ENCODE measurements around the gene CIAO3.
A peak's percentile ranks its signal among the peaks of the same experiment; 100 is the strongest.

CIAO3 gene

GRCh38 chr16:706189-707061, 34.4 kb downstream of the CIAO3 start (continued):
- TF ChIP-seq KLF1 (tag by site-specific recombination; IDR thresholded peaks at IDR 0.05) = peak; percentile 36; the same call in 1 of the 2 replicates
- peak; percentile 89 for TF ChIP-seq PATZ1 (tag by site-specific recombination; IDR thresholded peaks at IDR 0.05)
- peak; percentile 90 for TF ChIP-seq ZIC2 (tag by site-specific recombination; IDR thresholded peaks at IDR 0.05)
- TF ChIP-seq ZNF704 (tag by site-specific recombination; IDR thresholded peaks at IDR 0.05) = no peak
- peak; percentile 12; the same call in 1 of the 2 replicates for TF ChIP-seq ZNF10 (tag by site-specific recombination; IDR thresholded peaks at IDR 0.05)
- TF ChIP-seq MZF1 (tag by site-specific recombination; IDR thresholded peaks at IDR 0.05; ENCODE audit: borderline replicate concordance) = no peak
- peak; percentile 84 for TF ChIP-seq ZNF335 (tag by site-specific recombination; conservative IDR thresholded peaks at IDR 0.05)
- TF ChIP-seq KLF17 (tag by site-specific recombination; IDR thresholded peaks at IDR 0.05) = 0 out of 2 replicates have a peak, but pooled peaks have one; percentile 26
- TF ChIP-seq ZFP69B (tag by site-specific recombination; IDR thresholded peaks at IDR 0.05) = no peak

GRCh38 chr16:705431-706188, 35.2 kb downstream of the CIAO3 start, which contains the start of gene FBXL16:
FBXL16 (minus strand) TSS chr16:705801; CDS start chr16:697405, 8,396 bp downstream.
- Histone ChIP-seq H3K4me1 (ENCODE audit: control insufficient read depth, insufficient read depth, low read length) (peaks cover 5% of the 10 kb centered on the region), H3K4me3 (ENCODE audit: low read depth, low read length) (peak within 1 kb of the TSS; percentile 25), H3K27ac (ENCODE audit: extremely low read depth, low read depth, low read length) (peak within 1 kb of the TSS; percentile 37; the same call in 1 of the 2 replicates), H3K36me3 (ENCODE audit: control insufficient read depth in 2 of 2, insufficient read depth in 1 of 2, low read length in 2 of 2) (no peaks in the 10 kb centered on the region), H3K9me3 (ENCODE audit: control insufficient read depth, insufficient read depth, low read depth, low read length) (no peaks in the 10 kb centered on the region)
- POLR2A ChIA-PET = no interaction called here
- TF ChIP-seq TCF7L2 (IDR thresholded peaks at IDR 0.05; ENCODE audit: borderline replicate concordance, low read depth, low read length) = no peak
- 0 out of 2 replicates have a peak, but pooled peaks have one; percentile 37 for TF ChIP-seq ZNF398 (tag by site-specific recombination; IDR thresholded peaks at IDR 0.05)
- peak; percentile 50 for TF ChIP-seq ZBTB8A (tag by site-specific recombination; IDR thresholded peaks at IDR 0.05)
- 0 out of 2 replicates have a peak, but pooled peaks have one; percentile 16 for TF ChIP-seq KLF10 (tag by site-specific recombination; IDR thresholded peaks at IDR 0.05)
- CTCF ChIA-PET = no interaction called here
